ENCODE data around the gene LRTM2.

The LRTM2 gene

DNA sequence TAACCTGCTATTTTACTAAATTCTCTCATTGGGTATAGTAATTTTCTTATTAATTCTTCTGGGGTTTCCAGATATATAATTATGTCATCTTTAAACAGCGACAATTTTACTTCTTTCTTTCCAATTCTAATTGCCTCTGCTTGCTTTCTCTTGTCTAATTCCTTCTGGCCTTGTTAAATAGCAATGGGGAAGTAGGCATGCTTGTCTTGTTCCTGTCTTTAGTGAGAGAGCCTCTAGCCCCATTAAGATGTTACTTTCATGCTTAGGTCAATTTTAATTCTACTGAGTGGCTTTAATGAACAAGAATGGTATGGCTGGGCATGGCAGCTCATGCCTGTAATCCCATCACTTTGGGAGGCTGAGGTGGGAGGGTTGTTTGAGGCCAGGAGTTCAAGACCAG lies 31.7 kb downstream of the LRTM2 start:
- H3K4me2 ChIP-seq (ENCODE audit: low read length): no peak overlapping the region
- H3K4me1 ChIP-seq (ENCODE audit: control insufficient read depth, insufficient read depth, low read length): no peaks in the 10 kb centered on the region
- H3K36me3 ChIP-seq (ENCODE audit: insufficient read depth, low read length): no peaks in the 10 kb centered on the region
- H3K9ac ChIP-seq (ENCODE audit: low read depth, low read length): no peak overlapping the region
- no peak overlapping the region for H3K4me3 ChIP-seq (ENCODE audit: low read length)
- peaks cover 33% of the 10 kb centered on the region for H3K27me3 ChIP-seq (ENCODE audit: control insufficient read depth, insufficient read depth, low read length)
- H3K9me3 ChIP-seq (replicated peaks; ENCODE audit: low read length): peaks cover 10% of the 10 kb centered on the region

DNA sequence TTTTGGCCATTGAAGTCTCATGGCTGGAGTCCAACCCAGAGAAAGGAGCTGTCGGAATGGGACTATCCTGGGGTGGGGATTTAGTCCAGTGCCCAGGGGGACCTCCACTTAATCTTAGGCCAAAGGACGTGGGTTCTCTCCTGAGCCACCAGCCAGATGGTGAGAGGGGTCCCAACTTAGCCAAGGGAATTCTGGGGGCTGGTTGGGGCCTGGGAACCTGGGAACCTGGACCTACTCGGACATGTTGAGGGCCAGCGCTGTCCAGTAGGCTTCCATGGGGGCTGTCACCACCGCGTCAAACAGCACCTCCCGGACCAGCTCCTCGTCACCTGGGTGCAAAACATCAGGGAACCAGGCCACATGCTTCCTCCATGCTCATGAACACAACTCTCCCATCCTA lies 33.4 kb downstream of the LRTM2 start:
- H3K4me1 ChIP-seq (ENCODE audit: control insufficient read depth, insufficient read depth, low read length): no peaks in the 10 kb centered on the region
- H3K4me2 ChIP-seq (ENCODE audit: low read length): no peak overlapping the region
- no peak overlapping the region for H3K9ac ChIP-seq (ENCODE audit: low read depth, low read length)
- peaks cover 10% of the 10 kb centered on the region for H3K9me3 ChIP-seq (replicated peaks; ENCODE audit: low read length)
- no peak overlapping the region for H3K4me3 ChIP-seq (ENCODE audit: low read length)
- no peaks in the 10 kb centered on the region for H3K36me3 ChIP-seq (ENCODE audit: insufficient read depth, low read length)
- H3K27me3 ChIP-seq (ENCODE audit: control insufficient read depth, insufficient read depth, low read length): peaks cover 34% of the 10 kb centered on the region

DNA sequence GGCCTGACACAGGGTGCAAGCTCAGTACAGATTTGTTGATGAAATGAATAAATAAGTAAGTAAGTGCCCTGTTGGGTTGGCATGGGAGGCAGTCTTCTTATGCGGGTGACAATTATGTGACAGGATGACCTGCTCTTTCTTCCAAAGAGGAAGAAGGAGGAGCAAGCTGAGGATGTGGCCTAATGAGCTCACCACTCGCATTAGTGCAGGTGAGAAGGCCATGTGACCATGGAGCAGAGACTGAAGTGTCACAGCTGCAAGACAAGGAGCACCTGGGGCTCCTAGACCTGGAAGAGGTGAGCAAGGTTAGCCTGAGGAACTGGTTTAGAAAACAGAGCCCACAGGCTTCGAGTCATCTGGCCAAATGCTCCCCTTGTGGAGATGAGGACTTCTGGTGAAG lies 34.9 kb downstream of the LRTM2 start:
- Histone ChIP-seq H3K36me3 (ENCODE audit: insufficient read depth, low read length) (no peaks in the 10 kb centered on the region), H3K4me2 (ENCODE audit: low read length) (no peak overlapping the region), H3K9ac (ENCODE audit: low read depth, low read length) (no peak overlapping the region), H3K4me3 (ENCODE audit: low read length) (no peak overlapping the region), H3K9me3 (replicated peaks; ENCODE audit: low read length) (peaks cover 10% of the 10 kb centered on the region), H3K4me1 (ENCODE audit: control insufficient read depth, insufficient read depth, low read length) (no peaks in the 10 kb centered on the region), H3K27me3 (ENCODE audit: control insufficient read depth, insufficient read depth, low read length) (peaks cover 32% of the 10 kb centered on the region)

- Histone ChIP-seq H3K4me2 (ENCODE audit: low read length) (no peak overlapping the region), H3K4me1 (ENCODE audit: control insufficient read depth, insufficient read depth, low read length) (no peaks in the 10 kb centered on the region), H3K36me3 (ENCODE audit: insufficient read depth, low read length) (no peaks in the 10 kb centered on the region), H3K9me3 (replicated peaks; ENCODE audit: low read length) (peaks cover 10% of the 10 kb centered on the region), H3K27me3 (ENCODE audit: control insufficient read depth, insufficient read depth, low read length) (peaks cover 37% of the 10 kb centered on the region), H3K4me3 (ENCODE audit: low read length) (no peak overlapping the region), H3K9ac (ENCODE audit: low read depth, low read length) (no peak overlapping the region)
Measured at GRCh38 chr12:1857086-1857485, 36.7 kb downstream of the LRTM2 start.

DNA sequence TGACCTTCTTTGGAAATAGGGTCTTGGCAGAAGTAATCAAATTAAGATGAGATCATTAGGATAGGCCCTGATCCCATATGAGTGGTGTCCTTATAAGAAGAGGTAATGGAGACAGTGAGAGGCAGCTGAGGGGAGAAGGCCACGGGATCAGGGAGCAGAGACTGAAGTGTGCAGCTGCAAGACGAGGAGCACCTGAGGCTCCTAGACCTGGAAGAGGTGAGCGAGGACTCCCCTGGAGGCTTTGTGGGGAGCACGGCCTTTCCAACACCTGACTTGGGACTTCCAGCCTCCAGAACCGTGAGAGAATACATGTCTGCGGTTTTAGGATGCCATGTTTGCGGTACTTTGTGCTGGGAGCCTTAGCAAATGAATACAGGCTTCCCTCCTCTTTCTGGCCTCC lies 37.5 kb downstream of the LRTM2 start:
- no peaks in the 10 kb centered on the region for H3K36me3 ChIP-seq (ENCODE audit: insufficient read depth, low read length)
- H3K27me3 ChIP-seq (ENCODE audit: control insufficient read depth, insufficient read depth, low read length): peaks cover 37% of the 10 kb centered on the region
- H3K4me2 ChIP-seq (ENCODE audit: low read length): no peak overlapping the region
- no peak overlapping the region for H3K4me3 ChIP-seq (ENCODE audit: low read length)
- no peaks in the 10 kb centered on the region for H3K4me1 ChIP-seq (ENCODE audit: control insufficient read depth, insufficient read depth, low read length)
- H3K9me3 ChIP-seq (replicated peaks; ENCODE audit: low read length): peaks cover 10% of the 10 kb centered on the region
- no peak overlapping the region for H3K9ac ChIP-seq (ENCODE audit: low read depth, low read length)

DNA sequence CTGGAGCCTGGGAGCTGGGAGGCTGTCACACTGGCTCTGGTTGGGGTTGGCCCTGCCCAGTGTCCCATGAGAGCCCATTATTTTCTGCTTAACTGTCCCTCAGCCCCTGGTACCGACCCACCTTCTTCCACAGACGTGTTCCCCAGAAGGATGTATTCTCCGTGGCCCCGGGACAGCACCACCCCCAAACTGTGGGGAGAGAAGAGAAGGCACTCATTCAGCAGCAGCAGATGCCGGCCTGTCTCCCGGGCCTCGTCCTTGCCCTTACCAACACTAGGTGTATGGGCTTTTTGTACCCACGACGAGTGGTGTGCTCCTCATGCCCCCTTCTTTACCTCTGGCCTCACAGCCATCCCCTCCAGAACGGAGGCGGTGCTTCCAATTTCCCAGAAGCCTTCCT lies 38.1 kb downstream of the LRTM2 start:
- Histone ChIP-seq H3K4me1 (ENCODE audit: control insufficient read depth, insufficient read depth, low read length) (no peaks in the 10 kb centered on the region), H3K9ac (ENCODE audit: low read depth, low read length) (no peak overlapping the region), H3K27me3 (ENCODE audit: control insufficient read depth, insufficient read depth, low read length) (peaks cover 37% of the 10 kb centered on the region), H3K4me2 (ENCODE audit: low read length) (no peak overlapping the region), H3K4me3 (ENCODE audit: low read length) (no peak overlapping the region), H3K9me3 (replicated peaks; ENCODE audit: low read length) (peaks cover 10% of the 10 kb centered on the region), H3K36me3 (ENCODE audit: insufficient read depth, low read length) (no peaks in the 10 kb centered on the region)

DNA sequence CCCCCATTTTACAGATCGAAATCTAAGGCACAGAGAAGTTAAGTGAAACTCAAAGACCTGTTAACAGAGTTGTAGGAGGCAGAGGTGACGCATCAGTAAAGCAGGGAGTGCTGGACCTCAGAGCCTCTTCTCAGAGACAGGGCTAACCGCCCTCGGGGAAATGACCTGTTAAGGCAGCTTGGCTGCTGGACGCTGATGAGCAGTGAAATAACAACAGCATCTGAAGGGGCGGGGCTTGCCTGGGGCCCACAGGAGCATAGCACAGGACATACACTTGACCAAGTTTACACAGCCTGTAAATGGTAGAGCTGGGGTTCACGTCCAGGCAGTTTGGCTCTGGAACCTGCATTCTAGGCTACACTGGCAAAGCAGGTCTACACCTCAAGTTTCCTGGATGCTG lies 39.3 kb downstream of the LRTM2 start:
- no peaks in the 10 kb centered on the region for H3K4me1 ChIP-seq (ENCODE audit: control insufficient read depth, insufficient read depth, low read length)
- no peak overlapping the region for H3K4me3 ChIP-seq (ENCODE audit: low read length)
- H3K36me3 ChIP-seq (ENCODE audit: insufficient read depth, low read length): no peaks in the 10 kb centered on the region
- peaks cover 45% of the 10 kb centered on the region for H3K27me3 ChIP-seq (ENCODE audit: control insufficient read depth, insufficient read depth, low read length)
- peaks cover 10% of the 10 kb centered on the region for H3K9me3 ChIP-seq (replicated peaks; ENCODE audit: low read length)
- no peak overlapping the region for H3K9ac ChIP-seq (ENCODE audit: low read depth, low read length)
- H3K4me2 ChIP-seq (ENCODE audit: low read length): no peak overlapping the region

DNA sequence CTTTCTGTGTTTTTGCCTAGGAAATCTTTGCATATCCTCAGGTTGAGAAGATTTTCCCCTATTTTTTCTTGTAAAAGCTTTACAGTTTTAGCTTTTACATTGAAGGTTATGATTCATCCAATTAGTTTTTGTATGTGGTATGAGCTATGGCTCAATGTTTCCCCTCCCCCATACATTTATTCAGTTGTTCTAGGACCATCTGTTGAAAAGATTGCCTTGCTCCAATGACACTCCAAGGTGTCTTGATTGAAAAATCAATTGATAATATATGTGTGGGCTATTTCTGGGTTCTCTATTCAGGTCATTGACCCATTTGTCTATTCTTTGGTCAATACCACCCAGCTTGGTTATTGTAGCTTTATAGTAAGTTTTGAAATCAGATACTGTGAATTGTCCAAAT lies 42.6 kb downstream of the LRTM2 start:
- peaks cover 40% of the 10 kb centered on the region for H3K27me3 ChIP-seq (ENCODE audit: control insufficient read depth, insufficient read depth, low read length)
- H3K4me3 ChIP-seq (ENCODE audit: low read length): no peak overlapping the region
- no peak overlapping the region for H3K9ac ChIP-seq (ENCODE audit: low read depth, low read length)
- no peak overlapping the region for H3K4me2 ChIP-seq (ENCODE audit: low read length)
- H3K4me1 ChIP-seq (ENCODE audit: control insufficient read depth, insufficient read depth, low read length): no peaks in the 10 kb centered on the region
- no peaks in the 10 kb centered on the region for H3K36me3 ChIP-seq (ENCODE audit: insufficient read depth, low read length)
- no peaks in the 10 kb centered on the region for H3K9me3 ChIP-seq (replicated peaks; ENCODE audit: low read length)

GRCh38 chr12:1863823-1864222 lies 43.5 kb downstream of the LRTM2 start:
- Histone ChIP-seq H3K36me3 (ENCODE audit: insufficient read depth, low read length) (no peaks in the 10 kb centered on the region), H3K9me3 (replicated peaks; ENCODE audit: low read length) (no peaks in the 10 kb centered on the region), H3K4me2 (ENCODE audit: low read length) (no peak overlapping the region), H3K27me3 (ENCODE audit: control insufficient read depth, insufficient read depth, low read length) (peaks cover 37% of the 10 kb centered on the region), H3K9ac (ENCODE audit: low read depth, low read length) (no peak overlapping the region), H3K4me1 (ENCODE audit: control insufficient read depth, insufficient read depth, low read length) (no peaks in the 10 kb centered on the region), H3K4me3 (ENCODE audit: low read length) (no peak overlapping the region)

DNA sequence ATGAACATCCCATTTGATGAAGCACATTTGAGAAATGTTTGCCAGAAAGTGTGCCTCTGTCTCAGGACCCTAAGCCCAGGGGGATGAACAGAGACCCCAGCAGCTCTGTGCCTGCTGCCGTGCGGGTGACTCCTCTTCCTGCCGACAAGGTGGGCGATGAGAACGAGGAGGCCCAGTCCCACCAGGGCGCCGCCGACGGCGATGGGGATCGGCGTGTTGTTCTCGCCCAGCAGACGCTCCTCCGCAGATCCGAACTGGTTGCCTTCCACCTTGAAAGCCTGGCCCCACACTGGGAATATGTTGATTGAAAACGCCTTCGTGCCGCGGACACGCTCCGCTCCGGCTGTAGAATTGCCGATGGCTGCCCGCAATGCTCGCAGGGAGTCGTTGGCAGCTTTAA lies 44.1 kb downstream of the LRTM2 start:
- H3K4me3 ChIP-seq (ENCODE audit: low read length): no peak overlapping the region
- no peak overlapping the region for H3K4me2 ChIP-seq (ENCODE audit: low read length)
- peaks cover 41% of the 10 kb centered on the region for H3K27me3 ChIP-seq (ENCODE audit: control insufficient read depth, insufficient read depth, low read length)
- H3K4me1 ChIP-seq (ENCODE audit: control insufficient read depth, insufficient read depth, low read length): no peaks in the 10 kb centered on the region
- H3K36me3 ChIP-seq (ENCODE audit: insufficient read depth, low read length): no peaks in the 10 kb centered on the region
- no peaks in the 10 kb centered on the region for H3K9me3 ChIP-seq (replicated peaks; ENCODE audit: low read length)
- no peak overlapping the region for H3K9ac ChIP-seq (ENCODE audit: low read depth, low read length)

DNA sequence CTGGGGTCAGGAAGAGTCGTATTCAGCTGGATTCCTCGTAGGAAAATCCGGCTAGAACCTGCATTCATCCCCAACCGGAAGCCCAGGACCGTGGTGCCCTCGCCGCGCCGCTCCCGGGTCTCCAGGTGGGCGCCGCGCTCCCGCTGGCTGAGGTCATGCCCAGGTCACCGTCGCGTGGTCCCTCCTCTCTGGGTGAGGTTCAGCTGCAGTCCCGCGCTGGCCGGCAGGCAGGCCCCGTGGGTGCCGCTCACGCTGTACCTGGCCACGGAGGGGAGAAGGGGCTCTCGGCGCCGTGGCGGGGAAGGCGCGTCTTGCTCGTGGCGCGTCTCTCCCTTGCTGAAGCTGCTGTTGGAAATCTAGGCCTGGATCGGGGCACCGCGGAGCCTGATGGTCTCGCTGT lies 44.5 kb downstream of the LRTM2 start:
- Histone ChIP-seq H3K9me3 (replicated peaks; ENCODE audit: low read length) (no peaks in the 10 kb centered on the region), H3K9ac (ENCODE audit: low read depth, low read length) (no peak overlapping the region)

DNA sequence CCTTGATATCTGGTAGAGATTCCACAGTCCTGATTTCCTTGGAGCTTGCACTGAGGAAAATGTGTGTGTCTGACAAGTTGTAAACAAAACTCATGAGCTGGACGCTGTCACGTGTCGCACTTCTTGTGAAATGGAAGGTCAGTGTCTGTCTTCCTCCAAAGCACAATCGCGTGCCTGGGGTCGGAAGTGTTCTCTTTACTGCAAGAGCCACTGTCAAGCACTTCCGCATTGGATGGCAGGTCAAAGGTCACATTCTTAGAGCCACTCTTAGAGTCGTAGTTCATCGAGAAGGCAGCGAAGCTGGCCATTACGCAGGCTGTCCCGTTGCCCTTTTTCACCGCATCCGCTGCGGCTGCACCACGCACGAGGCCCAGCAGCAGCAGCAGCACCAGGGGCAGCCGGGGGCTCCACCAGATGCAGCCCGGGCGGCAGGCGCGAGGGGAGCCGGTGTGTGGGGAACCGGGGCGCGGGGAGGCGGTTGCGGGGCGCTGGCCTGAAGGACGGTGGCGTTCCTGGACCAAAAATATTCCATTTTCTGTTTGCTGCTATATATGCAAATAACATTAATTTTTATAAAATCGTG lies 45.0 kb downstream of the LRTM2 start:
- no peak overlapping the region for H3K4me3 ChIP-seq (ENCODE audit: low read length)
- no peak overlapping the region for H3K4me2 ChIP-seq (ENCODE audit: low read length)
- H3K9ac ChIP-seq (ENCODE audit: low read depth, low read length): no peak overlapping the region
- H3K9me3 ChIP-seq (replicated peaks; ENCODE audit: low read length): no peaks in the 10 kb centered on the region
- H3K27me3 ChIP-seq (ENCODE audit: control insufficient read depth, insufficient read depth, low read length): peaks cover 34% of the 10 kb centered on the region
- H3K4me1 ChIP-seq (ENCODE audit: control insufficient read depth, insufficient read depth, low read length): no peaks in the 10 kb centered on the region
- H3K36me3 ChIP-seq (ENCODE audit: insufficient read depth, low read length): no peaks in the 10 kb centered on the region

More for the DNA sequence above, 44.5 kb downstream of the LRTM2 start:
- Histone ChIP-seq H3K4me1 (ENCODE audit: control insufficient read depth, insufficient read depth, low read length) (no peaks in the 10 kb centered on the region), H3K4me2 (ENCODE audit: low read length) (no peak overlapping the region), H3K27me3 (ENCODE audit: control insufficient read depth, insufficient read depth, low read length) (peaks cover 38% of the 10 kb centered on the region), H3K4me3 (ENCODE audit: low read length) (no peak overlapping the region), H3K36me3 (ENCODE audit: insufficient read depth, low read length) (no peaks in the 10 kb centered on the region)

Measured in skeletal muscle satellite cell (primary cell).